ENCODE data around the gene RPS19BP1.

The RPS19BP1 gene

GRCh38 chr22:39532215-39533073, at the start of gene RPS19BP1:
Gene RPS19BP1, minus strand, starts transcription at chr22:39532748. Its CDS starts 10 bp downstream, at chr22:39532738.
- DNase-seq = peak; percentile 100

GRCh38 chr22:39581303-39581702, 48.8 kb upstream of the RPS19BP1 start:
- DNase-seq = no peak

- no peak for DNase-seq
These were observed 48.2 kb upstream of the RPS19BP1 start for GRCh38 chr22:39580795-39581194.

GRCh38 chr22:39580006-39580441, 47.5 kb upstream of the RPS19BP1 start:
- no peak for DNase-seq

- DNase-seq = no peak
These were observed 45.4 kb upstream of the RPS19BP1 start for GRCh38 chr22:39577900-39578299.

- DNase-seq = no peak
These were observed 44.8 kb upstream of the RPS19BP1 start for GRCh38 chr22:39577366-39577765.

GRCh38 chr22:39576027-39576426, 43.5 kb upstream of the RPS19BP1 start:
- DNase-seq = no peak

GRCh38 chr22:39575552-39575825, 42.9 kb upstream of the RPS19BP1 start:
- no peak for DNase-seq

GRCh38 chr22:39574779-39575551, 42.4 kb upstream of the RPS19BP1 start:
- no peak for DNase-seq

GRCh38 chr22:39571538-39571937, 39.0 kb upstream of the RPS19BP1 start:
- DNase-seq = no peak

- no peak for DNase-seq
These were observed 38.1 kb upstream of the RPS19BP1 start, which contains the start of gene CACNA1I for GRCh38 chr22:39570665-39571064. Gene CACNA1I, plus strand, starts transcription at chr22:39570753. Its CDS starts 0 bp downstream, at chr22:39570753.

GRCh38 chr22:39570226-39570625, 37.7 kb upstream of the RPS19BP1 start:
- DNase-seq = no peak

GRCh38 chr22:39569066-39569465, 36.5 kb upstream of the RPS19BP1 start:
- DNase-seq = no peak

- DNase-seq = no peak
These were observed 35.9 kb upstream of the RPS19BP1 start for GRCh38 chr22:39568278-39568981.

- DNase-seq = peak; percentile 37
These were observed 34.8 kb upstream of the RPS19BP1 start for GRCh38 chr22:39567135-39567946.

GRCh38 chr22:39565414-39565944, 32.9 kb upstream of the RPS19BP1 start:
- no peak for DNase-seq

- no peak for DNase-seq
These were observed 31.3 kb upstream of the RPS19BP1 start for GRCh38 chr22:39563571-39564428.

GRCh38 chr22:39562839-39563489, 30.4 kb upstream of the RPS19BP1 start:
- DNase-seq = no peak

- no peak for DNase-seq
These were observed 27.6 kb upstream of the RPS19BP1 start for GRCh38 chr22:39560127-39560526.

- no peak for DNase-seq
These were observed 27.0 kb upstream of the RPS19BP1 start for GRCh38 chr22:39559456-39560105.
